ENCODE measurements around the gene LHFPL2. TPM values are rescaled to one million over a fixed set of nuclear protein-coding genes. Genes with fewer than 3 reads are reported as not detected.

LHFPL2 gene
- total RNA-seq, 2 donors from 2014 or later, result 13.7 to 40.4 TPM

DNA sequence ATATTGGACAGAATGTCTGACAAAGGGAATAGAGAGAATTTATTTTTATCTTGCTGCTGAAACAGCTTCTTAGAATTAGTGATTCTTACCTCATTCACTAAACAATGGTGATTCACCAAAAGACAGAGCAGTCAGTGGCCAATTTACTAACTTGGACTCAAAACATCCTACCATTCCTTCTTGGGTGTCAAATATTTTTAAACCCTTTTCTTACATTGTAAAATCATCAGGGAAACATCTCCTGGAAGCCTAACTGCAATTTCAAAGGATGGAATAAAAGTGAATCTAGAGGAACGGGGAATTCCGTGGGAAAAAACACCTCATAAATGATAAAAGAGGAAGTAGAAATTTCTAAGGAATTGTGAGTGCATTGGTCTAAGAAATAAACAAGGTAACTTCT, 97.7 kb downstream of the LHFPL2 start:
- WGBS, result 26% methylated on average over 2 of the region's 2 CpGs
- H3K27me3 ChIP-seq (replicated peaks; ENCODE audit: insufficient read depth), result no peaks in the 10 kb centered on the region
- no peak for TF ChIP-seq POLR2AphosphoS5 (IDR thresholded peaks at IDR 0.05)
- no peak for TF ChIP-seq POLR2A (IDR thresholded peaks at IDR 0.05)
- TF ChIP-seq, protein P1, sequence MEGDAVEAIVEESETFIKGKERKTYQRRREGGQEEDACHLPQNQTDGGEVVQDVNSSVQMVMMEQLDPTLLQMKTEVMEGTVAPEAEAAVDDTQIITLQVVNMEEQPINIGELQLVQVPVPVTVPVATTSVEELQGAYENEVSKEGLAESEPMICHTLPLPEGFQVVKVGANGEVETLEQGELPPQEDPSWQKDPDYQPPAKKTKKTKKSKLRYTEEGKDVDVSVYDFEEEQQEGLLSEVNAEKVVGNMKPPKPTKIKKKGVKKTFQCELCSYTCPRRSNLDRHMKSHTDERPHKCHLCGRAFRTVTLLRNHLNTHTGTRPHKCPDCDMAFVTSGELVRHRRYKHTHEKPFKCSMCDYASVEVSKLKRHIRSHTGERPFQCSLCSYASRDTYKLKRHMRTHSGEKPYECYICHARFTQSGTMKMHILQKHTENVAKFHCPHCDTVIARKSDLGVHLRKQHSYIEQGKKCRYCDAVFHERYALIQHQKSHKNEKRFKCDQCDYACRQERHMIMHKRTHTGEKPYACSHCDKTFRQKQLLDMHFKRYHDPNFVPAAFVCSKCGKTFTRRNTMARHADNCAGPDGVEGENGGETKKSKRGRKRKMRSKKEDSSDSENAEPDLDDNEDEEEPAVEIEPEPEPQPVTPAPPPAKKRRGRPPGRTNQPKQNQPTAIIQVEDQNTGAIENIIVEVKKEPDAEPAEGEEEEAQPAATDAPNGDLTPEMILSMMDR (IDR thresholded peaks at IDR 0.05), result no peak
- no peaks in the 10 kb centered on the region for H3K4me1 ChIP-seq (replicated peaks)
- intact Hi-C loops (cut with DNase I), result no loop called here
- H3K27ac ChIP-seq, result no peak overlapping the region
- no peak for DNase-seq (ENCODE audit: low spot score)
- H3K4me3 ChIP-seq, result no peak overlapping the region
- H3K9me3 ChIP-seq, result no peaks in the 10 kb centered on the region
- no peaks in the 10 kb centered on the region for H3K36me3 ChIP-seq

DNA sequence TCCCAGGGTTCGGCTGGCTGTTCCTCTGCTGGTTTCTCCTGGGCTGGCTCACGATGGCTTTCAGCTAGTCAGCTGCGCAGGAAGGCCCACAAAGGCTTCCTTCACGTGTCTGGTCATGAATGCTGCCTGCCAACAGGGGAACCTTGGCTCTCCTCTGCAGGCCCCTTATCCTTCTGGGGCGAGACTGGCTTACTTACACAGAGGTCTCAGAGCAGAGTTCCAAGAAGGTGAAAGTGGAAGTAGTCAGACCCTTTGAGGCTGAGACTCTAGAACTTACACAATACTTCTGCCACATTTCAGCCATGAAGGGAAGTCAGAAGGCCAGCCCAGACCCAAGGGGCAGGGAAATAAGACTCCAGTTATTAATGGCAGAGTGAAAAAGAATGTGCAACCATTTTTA, 99.5 kb downstream of the LHFPL2 start:
- H3K27ac ChIP-seq, result peak overlapping the region in 1 of 2 donors; percentile 63
- H3K9me3 ChIP-seq, result no peaks in the 10 kb centered on the region
- intact Hi-C loops (cut with DNase I), result loop anchor here (10.0 kb wide), 1 partner anchor 366 kb away; no protein-coding TSS in a partner anchor
- H3K4me3 ChIP-seq, result no peak overlapping the region
- no peak for DNase-seq (ENCODE audit: low spot score)
- no peaks in the 10 kb centered on the region for H3K27me3 ChIP-seq (replicated peaks; ENCODE audit: insufficient read depth)
- TF ChIP-seq POLR2A (IDR thresholded peaks at IDR 0.05), result no peak
- TF ChIP-seq POLR2AphosphoS5 (IDR thresholded peaks at IDR 0.05), result no peak
- TF ChIP-seq, protein P1 (IDR thresholded peaks at IDR 0.05), result no peak
- no peaks in the 10 kb centered on the region for H3K4me1 ChIP-seq (replicated peaks)
- no peaks in the 10 kb centered on the region for H3K36me3 ChIP-seq
- 57% methylated on average over 5 of the region's 5 CpGs for WGBS

DNA sequence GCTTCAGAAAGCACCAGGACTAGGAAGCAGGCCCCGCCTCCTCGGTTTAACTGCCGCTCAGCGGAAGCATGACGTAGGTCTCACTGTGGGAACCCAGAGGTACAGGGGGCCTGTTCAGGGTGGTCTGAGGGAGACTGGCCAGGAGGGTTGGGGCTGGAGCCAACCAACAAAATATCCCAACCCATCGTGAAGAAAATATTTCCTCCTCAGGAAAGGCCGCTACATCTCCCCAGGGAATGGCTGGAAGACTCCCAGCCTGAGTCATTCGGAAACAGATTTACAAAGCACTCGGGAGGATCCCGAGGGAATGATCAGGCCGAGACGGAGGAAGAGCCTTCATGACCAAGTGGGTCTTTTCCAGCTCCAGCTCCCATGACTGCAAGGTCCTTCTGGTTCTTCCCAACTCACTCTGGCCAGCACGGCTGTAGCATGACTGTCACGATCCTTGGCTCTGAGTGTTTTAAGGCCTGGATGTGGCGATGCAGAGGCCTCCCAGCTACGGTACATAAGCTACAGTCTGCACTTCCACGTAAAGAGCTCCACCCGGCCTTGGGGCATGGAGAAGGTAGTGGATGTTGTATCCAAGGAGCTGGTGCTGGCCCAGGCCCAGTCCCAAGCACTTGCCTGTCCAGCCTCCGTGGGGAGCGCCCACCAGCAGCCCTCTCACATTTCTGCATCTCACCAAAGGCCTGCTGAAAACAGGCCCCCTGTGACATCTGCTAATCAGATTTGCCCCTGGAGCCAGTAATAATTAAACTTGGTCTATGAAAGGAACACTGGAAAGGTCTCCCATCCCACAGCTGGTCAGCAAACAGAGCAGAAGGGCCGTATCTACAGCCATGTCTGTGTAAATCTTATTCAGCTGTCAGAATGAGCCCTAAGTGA, 100.6 kb downstream of the LHFPL2 start:
- no peaks in the 10 kb centered on the region for H3K27me3 ChIP-seq (replicated peaks; ENCODE audit: insufficient read depth)
- no peaks in the 10 kb centered on the region for H3K4me1 ChIP-seq (replicated peaks)
- TF ChIP-seq POLR2AphosphoS5 (IDR thresholded peaks at IDR 0.05) (peak; percentile 58), POLR2A (IDR thresholded peaks at IDR 0.05) (no peak)
- TF ChIP-seq, protein P1 (IDR thresholded peaks at IDR 0.05), result no peak
- WGBS, result 63% methylated on average over 21 of the region's 21 CpGs
- no peak overlapping the region for H3K4me3 ChIP-seq
- no peaks in the 10 kb centered on the region for H3K36me3 ChIP-seq
- intact Hi-C loops (cut with DNase I), result loop anchor here (10.0 kb wide), 1 partner anchor 367 kb away; no protein-coding TSS in a partner anchor
- DNase-seq (ENCODE audit: low spot score), result no peak
- no peaks in the 10 kb centered on the region for H3K9me3 ChIP-seq
- peak overlapping the region; percentile 57 to 63 for H3K27ac ChIP-seq

DNA sequence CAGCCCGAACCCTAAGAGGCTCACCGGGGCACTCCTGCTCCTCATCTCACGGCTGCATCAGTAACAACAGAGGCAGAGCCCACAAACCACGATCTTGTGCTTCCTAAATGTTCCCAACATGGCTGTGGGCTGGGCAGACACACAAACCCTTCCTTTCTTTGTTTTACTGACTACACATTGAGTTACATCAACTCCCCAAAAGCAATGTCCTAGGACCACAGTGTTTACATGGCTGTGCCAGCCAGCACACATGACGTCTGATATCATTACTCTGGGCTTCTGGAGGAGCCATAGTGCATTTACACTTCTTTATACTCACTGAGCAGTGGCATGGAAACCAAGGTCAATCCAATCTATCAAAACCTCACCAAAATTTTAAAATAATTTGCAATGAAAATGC, 101.4 kb downstream of the LHFPL2 start:
- Histone ChIP-seq H3K27me3 (replicated peaks; ENCODE audit: insufficient read depth) (no peaks in the 10 kb centered on the region), H3K36me3 (no peaks in the 10 kb centered on the region), H3K4me3 (no peak overlapping the region), H3K9me3 (no peaks in the 10 kb centered on the region), H3K27ac (peak overlapping the region; percentile 56 to 57), H3K4me1 (replicated peaks) (no peaks in the 10 kb centered on the region)
- intact Hi-C loops (cut with DNase I), result loop anchor here (10.0 kb wide), 1 partner anchor 368 kb away; no protein-coding TSS in a partner anchor
- no peak for TF ChIP-seq POLR2A (IDR thresholded peaks at IDR 0.05)
- TF ChIP-seq POLR2AphosphoS5 (IDR thresholded peaks at IDR 0.05), result no peak
- TF ChIP-seq, protein P1 (IDR thresholded peaks at IDR 0.05), result no peak
- DNase-seq (ENCODE audit: low spot score), result no peak
- WGBS, result 64% methylated on average over 5 of the region's 5 CpGs

All from prostate gland (tissue), 2 donors.